K562 (cell line): ENCODE measurements around the gene PPIA. TPM values are rescaled to one million over a fixed set of nuclear protein-coding genes. Genes with fewer than 3 reads are reported as not detected.

Experiments
- ATAC-seq: fragments of 200-7000 bp; cut with Tn5 transposase; 3 replicates; pipeline ENCODE4 v1.9.1; 2020; ENCODE audit warnings: moderate library complexity
- BruUV-seq: library from RNA; stranded (reverse); fragments of 400-500 nt; replicated peaks from 2 replicates; lab custom pipeline; 2021; lab: Mats Ljungman, UMichigan
- CTCF ChIA-PET: fragments of 300-600 bp; formaldehyde crosslinking; extraction: SDS; loops from one replicate; lab custom pipeline; 2021; ENCODE audit warnings: low intra/inter-chr PET ratio; lab: Yijun Ruan, JAX
- POLR2A ChIA-PET: fragments of 300-600, 350-650 bp; sonication (Branson Sonifier 250); formaldehyde crosslinking; extraction: SDS; loops from one replicate; lab custom pipeline; 2021; ENCODE audit warnings: antibody characterized with exemption, inconsistent platforms; lab: Yijun Ruan, JAX
- DNase-seq, 4 experiments: peaks; one replicate each; pipeline versions ENCODE4 v3.0.0 to v3.0.0-alpha.2; 2011 to 2018; ENCODE audit warnings: low spot score in 3 of 4, mixed read lengths in 3 of 4; ENCODE audit errors: extremely low read depth in 1 of 4
- FAIRE-seq: peaks from 2 replicates; lab custom pipeline; 2011; peaks lifted over from hg19 to GRCh38; lab: Jason Lieb, UNC
- H2AFZ ChIP-seq: 2 replicates; pipeline ENCODE4 v1.6.0; 2011; ENCODE audit warnings: low read depth, low read length, control low read depth, inconsistent platforms
- H3K27ac ChIP-seq: fragments of 200-600 bp; 3 replicates; pipeline ENCODE4 v1.8.0; 2011; ENCODE audit warnings: low read depth, mild to moderate bottlenecking, control low read depth, inconsistent platforms, low read length, moderate library complexity, mixed read lengths; ENCODE audit errors: extremely low read depth
- H3K27me3 ChIP-seq, 2 experiments: fragments of 300-600 bp in 1 of 2; 2 replicates in 1 of 2; 3 replicates in 1 of 2; pipeline versions ENCODE4 v1.6.0 to v1.8.0; 2011; ENCODE audit warnings: inconsistent platforms in 2 of 2, low read length in 2 of 2, mild to moderate bottlenecking in 1 of 2, mixed read lengths in 1 of 2, moderate library complexity in 1 of 2; ENCODE audit not compliant: control insufficient read depth in 2 of 2, insufficient read depth in 2 of 2
- H3K36me3 ChIP-seq: fragments of 300-600 bp; 3 replicates; pipeline ENCODE4 v1.8.0; 2011; ENCODE audit warnings: mild to moderate bottlenecking, low read length, inconsistent platforms; ENCODE audit not compliant: control insufficient read depth, insufficient read depth
- H3K4me1 ChIP-seq, 2 experiments: fragments of 200-600 bp in 1 of 2; replicated peaks in 1 of 2; 2 replicates in 1 of 2; 3 replicates in 1 of 2; pipeline versions ENCODE4 v1.5.1 to v1.8.0; 2011; ENCODE audit warnings: inconsistent platforms in 2 of 2, low read length in 2 of 2, mild to moderate bottlenecking in 1 of 2, mixed read lengths in 1 of 2, moderate library complexity in 1 of 2; ENCODE audit not compliant: control insufficient read depth in 2 of 2, insufficient read depth in 2 of 2
- H3K4me2 ChIP-seq: 2 replicates; pipeline ENCODE4 v1.6.1; 2011; ENCODE audit warnings: low read length, control low read depth, inconsistent platforms, mixed read lengths; ENCODE audit not compliant: insufficient read depth
- H3K4me3 ChIP-seq: fragments of 200-600 bp; sonication (generic), shearing (Covaris generic); 2 replicates; pipeline ENCODE4 v1.5.1; 2016; ENCODE audit warnings: control low read depth, inconsistent platforms
- H3K79me2 ChIP-seq: fragments of 200-600 bp; 3 replicates; pipeline ENCODE4 v1.8.0; 2011; ENCODE audit warnings: low read length, inconsistent platforms; ENCODE audit not compliant: control insufficient read depth, insufficient read depth
- H3K9ac ChIP-seq, 2 experiments: 2 replicates each; pipeline versions ENCODE4 v1.6.0 to v1.6.1; 2011; ENCODE audit warnings: low read depth in 2 of 2, low read length in 2 of 2, control low read depth in 1 of 2, inconsistent platforms in 1 of 2, mild to moderate bottlenecking in 1 of 2, mixed read lengths in 1 of 2; ENCODE audit not compliant: insufficient read depth in 1 of 2
- H3K9me1 ChIP-seq: one replicate; pipeline ENCODE4 v1.6.0; 2011; ENCODE audit warnings: inconsistent platforms, mild to moderate bottlenecking, low read length, moderate library complexity; ENCODE audit not compliant: control insufficient read depth, insufficient read depth
- H3K9me3 ChIP-seq: replicated peaks from 2 replicates; pipeline ENCODE4 v1.5.1; 2011; ENCODE audit warnings: low read depth, low read length, inconsistent platforms; ENCODE audit not compliant: control insufficient read depth, insufficient read depth
- H4K20me1 ChIP-seq: replicated peaks from 2 replicates; pipeline ENCODE4 v1.6.1; 2011; ENCODE audit warnings: low read length, inconsistent platforms, mixed read lengths; ENCODE audit not compliant: control insufficient read depth, insufficient read depth
- C11orf30 ChIP-seq: fragments of 450-650 bp; IDR thresholded peaks from 2 replicates; pipeline ENCODE4 v1.6.1; 2016; ENCODE audit warnings: low read depth, mild to moderate bottlenecking
- CBX1 ChIP-seq: sonication (generic); IDR thresholded peaks from 2 replicates; pipeline ENCODE4 v1.6.1; 2016; ENCODE audit warnings: antibody characterized with exemption, low read depth, mild to moderate bottlenecking
- ERF ChIP-seq: fragments of 450-650 bp; formaldehyde crosslinking; IDR thresholded peaks from 2 replicates; pipeline ENCODE4 v1.4.0; 2020; ENCODE audit warnings: mild to moderate bottlenecking, mixed read lengths
- FIP1L1 ChIP-seq: fragments of 200-400 bp; formaldehyde crosslinking; IDR thresholded peaks from 2 replicates; pipeline ENCODE4 v1.6.1; 2018; ENCODE audit warnings: mild to moderate bottlenecking, low read depth, low read length; ENCODE audit not compliant: poor library complexity, severe bottlenecking
- FOXK2 ChIP-seq, 2 experiments: fragments of 450-650 bp; IDR thresholded peaks in 1 of 2; conservative IDR thresholded peaks in 1 of 2; 2 replicates each; pipeline ENCODE4 v1.6.1; 2016; ENCODE audit warnings: low read depth in 2 of 2, mild to moderate bottlenecking in 1 of 2
- MCM5 ChIP-seq: fragments of 450-650 bp; IDR thresholded peaks from 2 replicates; pipeline ENCODE4 v1.6.1; 2016; ENCODE audit warnings: low read depth
- MTF1 ChIP-seq: fragments of 250-450 bp; sonication (Bioruptor Pico); IDR thresholded peaks from 2 replicates; pipeline ENCODE4 v1.9.0; 2021; ENCODE audit warnings: moderate library complexity, mild to moderate bottlenecking, inconsistent platforms, borderline replicate concordance
- PHTF2 ChIP-seq: fragments of 250-450 bp; sonication (Bioruptor Pico); IDR thresholded peaks from 2 replicates; pipeline ENCODE4 v1.5.0; 2021; ENCODE audit warnings: mild to moderate bottlenecking
- ZFX ChIP-seq: sonication (generic); formaldehyde crosslinking; IDR thresholded peaks from 2 replicates; pipeline ENCODE4 v1.8.0; 2022; ENCODE audit warnings: mild to moderate bottlenecking, missing genetic modification reagents, moderate library complexity
- WGBS: fragments of 100-300 bp; shearing (Covaris generic); methylation state at CpG from one replicate; pipeline ENCODE4 v1.1.6; 2016; ENCODE audit warnings: low coverage, mixed read lengths; ENCODE audit not compliant: insufficient coverage; ENCODE audit errors: missing lambda C conversion rate; 5-methylcytosine and 5-hydroxymethylcytosine counted together
- in situ Hi-C: fragments of 300-500 bp; cut with MboI; formaldehyde crosslinking; loops from 4 replicates; pipeline ENCODE4 v1.15.0; 2018; ENCODE audit warnings: inconsistent platforms, mixed read lengths
- intact Hi-C: fragments of 100-400 bp; cut with micrococcal nuclease; formaldehyde crosslinking; loops from 2 replicates; pipeline ENCODE4 v1.14.2; 2022
- polyA plus RNA-seq, 8 experiments: library from polyadenylated mRNA; depleted of rRNA in 4 of 8; stranded (reverse) in 5 of 8; unstranded in 3 of 8; fragments of >200 nt; fragmentation: Nextera tagmentation in 2 of 8; fragmentation: Illumina TruSeq in 1 of 8; extraction: Ambion mirVana in 2 of 8; extraction: Trizol in 1 of 8; gene quantifications; 2 replicates each; pipeline versions ENCODE4 v1.2.1 to v1.2.3, GENCODE V29; 2011 to 2014; ENCODE audit warnings: inconsistent platforms in 1 of 8, missing spikeins in 1 of 8
- total RNA-seq, 7 experiments: library from RNA; depleted of rRNA in 6 of 7; stranded (reverse); fragments of >200 nt in 6 of 7; fragmentation: Illumina TruSeq in 2 of 7; extraction: Trizol in 2 of 7; gene quantifications; 2 replicates each; pipeline versions ENCODE4 v1.2.1 to v1.2.3, GENCODE V29; 2011 to 2021; ENCODE audit warnings: low replicate concordance in 1 of 7
- TF ChIP-seq, protein P1 (sequence below): fragments of 450-650 bp; IDR thresholded peaks from 2 replicates; pipeline ENCODE4 v1.6.1; 2016; ENCODE audit warnings: missing biosample characterization, missing genetic modification characterization
- TF ChIP-seq, protein P2 (sequence below): sonication (generic); formaldehyde crosslinking; IDR thresholded peaks from 2 replicates; pipeline ENCODE4 v1.9.0; 2022; ENCODE audit warnings: mild to moderate bottlenecking, missing genetic modification reagents
- TF ChIP-seq, protein P3 (sequence below): sonication (generic); formaldehyde crosslinking; IDR thresholded peaks from 2 replicates; pipeline ENCODE4 v1.8.0; 2022; ENCODE audit warnings: mild to moderate bottlenecking, missing genetic modification reagents
- TF ChIP-seq, protein P4 (sequence below): fragments of 450-650 bp; formaldehyde crosslinking; conservative IDR thresholded peaks from 2 replicates; pipeline ENCODE4 v1.4.0; 2022; ENCODE audit warnings: mild to moderate bottlenecking, missing genetic modification characterization
- TF ChIP-seq, protein P5 (sequence below): sonication (generic); formaldehyde crosslinking; IDR thresholded peaks from 2 replicates; pipeline ENCODE4 v1.8.1; 2023; ENCODE audit warnings: mild to moderate bottlenecking, missing genetic modification reagents

Gene PPIA
- total and polyA plus RNA-seq, 9 of the 15 experiments (the other 6 are each of a cell fraction or from before 2014, with no cell fraction given), result 2,583 to 7,504 (median 3,973) TPM

DNA sequence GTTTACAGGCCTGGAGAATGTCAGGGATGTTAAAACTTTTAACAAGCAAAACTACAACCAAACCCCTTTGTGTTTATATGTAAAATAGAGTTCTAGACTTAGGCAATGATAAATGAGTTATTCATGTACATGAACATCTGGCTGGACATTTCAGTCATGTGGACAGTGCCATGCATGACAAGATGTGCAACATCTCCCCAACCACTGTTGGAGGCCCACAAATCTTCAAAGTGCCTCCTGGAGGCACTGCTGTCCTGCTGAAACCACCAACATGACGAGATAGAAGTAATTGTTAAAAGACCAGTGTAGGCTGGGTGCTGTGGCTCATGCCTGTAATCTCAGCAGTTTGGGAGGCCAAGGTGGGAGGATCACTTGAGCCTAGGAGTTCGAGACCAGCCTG lies 18.4 kb downstream of the PPIA start:
- no TSS peak for BruUV-seq
- H3K9me1 ChIP-seq, result no peaks in the 10 kb centered on the region
- TF ChIP-seq, protein P1, sequence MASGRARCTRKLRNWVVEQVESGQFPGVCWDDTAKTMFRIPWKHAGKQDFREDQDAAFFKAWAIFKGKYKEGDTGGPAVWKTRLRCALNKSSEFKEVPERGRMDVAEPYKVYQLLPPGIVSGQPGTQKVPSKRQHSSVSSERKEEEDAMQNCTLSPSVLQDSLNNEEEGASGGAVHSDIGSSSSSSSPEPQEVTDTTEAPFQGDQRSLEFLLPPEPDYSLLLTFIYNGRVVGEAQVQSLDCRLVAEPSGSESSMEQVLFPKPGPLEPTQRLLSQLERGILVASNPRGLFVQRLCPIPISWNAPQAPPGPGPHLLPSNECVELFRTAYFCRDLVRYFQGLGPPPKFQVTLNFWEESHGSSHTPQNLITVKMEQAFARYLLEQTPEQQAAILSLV (tag), result no peak
- no peak for TF ChIP-seq PHTF2
- TF ChIP-seq, protein P2, sequence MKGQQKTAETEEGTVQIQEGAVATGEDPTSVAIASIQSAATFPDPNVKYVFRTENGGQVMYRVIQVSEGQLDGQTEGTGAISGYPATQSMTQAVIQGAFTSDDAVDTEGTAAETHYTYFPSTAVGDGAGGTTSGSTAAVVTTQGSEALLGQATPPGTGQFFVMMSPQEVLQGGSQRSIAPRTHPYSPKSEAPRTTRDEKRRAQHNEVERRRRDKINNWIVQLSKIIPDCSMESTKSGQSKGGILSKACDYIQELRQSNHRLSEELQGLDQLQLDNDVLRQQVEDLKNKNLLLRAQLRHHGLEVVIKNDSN (CRISPR knock-in tag), result peak; percentile 44; the same call in 1 of the 2 replicates
- TF ChIP-seq, protein P3, sequence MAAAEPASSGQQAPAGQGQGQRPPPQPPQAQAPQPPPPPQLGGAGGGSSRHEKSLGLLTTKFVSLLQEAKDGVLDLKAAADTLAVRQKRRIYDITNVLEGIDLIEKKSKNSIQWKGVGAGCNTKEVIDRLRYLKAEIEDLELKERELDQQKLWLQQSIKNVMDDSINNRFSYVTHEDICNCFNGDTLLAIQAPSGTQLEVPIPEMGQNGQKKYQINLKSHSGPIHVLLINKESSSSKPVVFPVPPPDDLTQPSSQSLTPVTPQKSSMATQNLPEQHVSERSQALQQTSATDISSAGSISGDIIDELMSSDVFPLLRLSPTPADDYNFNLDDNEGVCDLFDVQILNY, result no peak
- TF ChIP-seq FOXK2 (conservative IDR thresholded peaks at IDR 0.05 in 1 of 2, IDR thresholded peaks at IDR 0.05 in 1 of 2; ENCODE audit: low read depth in 2 of 2), result no peak
- no peak for TF ChIP-seq CBX1
- TF ChIP-seq ZFX (CRISPR knock-in tag), result no peak
- no peak for TF ChIP-seq ERF
- TF ChIP-seq, protein P4, sequence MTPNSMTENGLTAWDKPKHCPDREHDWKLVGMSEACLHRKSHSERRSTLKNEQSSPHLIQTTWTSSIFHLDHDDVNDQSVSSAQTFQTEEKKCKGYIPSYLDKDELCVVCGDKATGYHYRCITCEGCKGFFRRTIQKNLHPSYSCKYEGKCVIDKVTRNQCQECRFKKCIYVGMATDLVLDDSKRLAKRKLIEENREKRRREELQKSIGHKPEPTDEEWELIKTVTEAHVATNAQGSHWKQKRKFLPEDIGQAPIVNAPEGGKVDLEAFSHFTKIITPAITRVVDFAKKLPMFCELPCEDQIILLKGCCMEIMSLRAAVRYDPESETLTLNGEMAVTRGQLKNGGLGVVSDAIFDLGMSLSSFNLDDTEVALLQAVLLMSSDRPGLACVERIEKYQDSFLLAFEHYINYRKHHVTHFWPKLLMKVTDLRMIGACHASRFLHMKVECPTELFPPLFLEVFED (CRISPR knock-in tag), result no peak
- peak; percentile 11; the same call in 1 of the 2 replicates for TF ChIP-seq C11orf30
- no peak for TF ChIP-seq MCM5
- no peak for TF ChIP-seq MTF1 (CRISPR knock-in tag)
- no peak for TF ChIP-seq FIP1L1
- TF ChIP-seq, protein P5, sequence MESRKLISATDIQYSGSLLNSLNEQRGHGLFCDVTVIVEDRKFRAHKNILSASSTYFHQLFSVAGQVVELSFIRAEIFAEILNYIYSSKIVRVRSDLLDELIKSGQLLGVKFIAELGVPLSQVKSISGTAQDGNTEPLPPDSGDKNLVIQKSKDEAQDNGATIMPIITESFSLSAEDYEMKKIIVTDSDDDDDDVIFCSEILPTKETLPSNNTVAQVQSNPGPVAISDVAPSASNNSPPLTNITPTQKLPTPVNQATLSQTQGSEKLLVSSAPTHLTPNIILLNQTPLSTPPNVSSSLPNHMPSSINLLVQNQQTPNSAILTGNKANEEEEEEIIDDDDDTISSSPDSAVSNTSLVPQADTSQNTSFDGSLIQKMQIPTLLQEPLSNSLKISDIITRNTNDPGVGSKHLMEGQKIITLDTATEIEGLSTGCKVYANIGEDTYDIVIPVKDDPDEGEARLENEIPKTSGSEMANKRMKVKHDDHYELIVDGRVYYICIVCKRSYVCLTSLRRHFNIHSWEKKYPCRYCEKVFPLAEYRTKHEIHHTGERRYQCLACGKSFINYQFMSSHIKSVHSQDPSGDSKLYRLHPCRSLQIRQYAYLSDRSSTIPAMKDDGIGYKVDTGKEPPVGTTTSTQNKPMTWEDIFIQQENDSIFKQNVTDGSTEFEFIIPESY (CRISPR knock-in tag), result no peak

More for the DNA sequence above, 18.4 kb downstream of the PPIA start:
- H2AFZ ChIP-seq, result no peak overlapping the region
- H3K4me2 ChIP-seq, result no peak overlapping the region
- in situ Hi-C loops, result no loop called here
- H4K20me1 ChIP-seq, result no peaks in the 10 kb centered on the region
- ATAC-seq, result peak; percentile 75
- H3K27ac ChIP-seq, result no peak overlapping the region
- WGBS, result 14% methylated on average over 2 of the region's 2 CpGs
- FAIRE-seq, result no peak
- H3K4me1 ChIP-seq, result peaks cover 0 to 5% of the 10 kb centered on the region in 2 experiments; a peak in 4 of 5 replicates
- DNase-seq, result peak in 1 of 4 experiments; percentile 49
- H3K36me3 ChIP-seq, result no peaks in the 10 kb centered on the region
- no peaks in the 10 kb centered on the region for H3K79me2 ChIP-seq
- H3K27me3 ChIP-seq, result no peaks in the 10 kb centered on the region
- H3K9me3 ChIP-seq, result no peaks in the 10 kb centered on the region
- no peak overlapping the region for H3K9ac ChIP-seq
- POLR2A ChIA-PET, result no interaction called here
- intact Hi-C loops, result loop anchor here (1.0 kb wide), 1 partner anchor 106 kb away; no protein-coding TSS in a partner anchor
- CTCF ChIA-PET, result interaction anchor here (0.6 to 0.7 kb wide), 2 partner anchors 106 to 150 kb away, joined by 3 to 4 read pairs; no protein-coding TSS in a partner anchor
- H3K4me3 ChIP-seq, result no peak overlapping the region
